Common myeloid progenitor, CD34-positive (primary cell): ENCODE measurements around the gene USH2A.

ENCODE experiments used
- CTCF ChIA-PET: fragments of 350-600 bp; sonication (Branson Sonifier 250); formaldehyde crosslinking; loops from one replicate; lab custom pipeline; 2021; ENCODE audit warnings: antibody characterized with exemption; lab: Charles Lee
- POLR2A ChIA-PET: fragments of 350-600 bp; sonication (Branson Sonifier 250); formaldehyde crosslinking; loops from one replicate; lab custom pipeline; 2021; ENCODE audit warnings: antibody characterized with exemption; lab: Charles Lee
- DNase-seq, 3 donors: peaks; one replicate each; pipeline versions ENCODE4 v3.0.0 to v3.0.0-alpha.2; 2013
- H3K27ac ChIP-seq, 2 experiments: 1 replicate in 1 of 2; 2 replicates in 1 of 2; pipeline ENCODE4 v1.7.0; 2013; ENCODE audit warnings: inconsistent platforms in 2 of 2, low read length in 2 of 2, mild to moderate bottlenecking in 2 of 2, low read depth in 1 of 2, moderate library complexity in 1 of 2; ENCODE audit not compliant: severe bottlenecking in 2 of 2, insufficient read depth in 1 of 2, poor library complexity in 1 of 2
- H3K27me3 ChIP-seq, 5 experiments: replicated peaks in 2 of 5; 1 replicate in 3 of 5; 2 replicates in 2 of 5; pipeline versions ENCODE4 v1.6.1 to v1.7.0; 2013; ENCODE audit warnings: low read length in 4 of 5, mild to moderate bottlenecking in 2 of 5, moderate library complexity in 2 of 5, inconsistent platforms in 1 of 5; ENCODE audit not compliant: insufficient read depth in 5 of 5, control insufficient read depth in 4 of 5
- H3K36me3 ChIP-seq, 4 experiments: 1 replicate in 2 of 4; 2 replicates in 2 of 4; pipeline versions ENCODE4 v1.6.1 to v1.7.0; 2013; ENCODE audit warnings: low read length in 3 of 4, control low read depth in 1 of 4, mild to moderate bottlenecking in 1 of 4; ENCODE audit not compliant: control insufficient read depth in 4 of 4, insufficient read depth in 4 of 4
- H3K4me1 ChIP-seq, 4 experiments: 1 replicate in 3 of 4; 2 replicates in 1 of 4; pipeline versions ENCODE4 v1.6.1 to v1.7.1; 2013; ENCODE audit warnings: low read length in 3 of 4, mild to moderate bottlenecking in 3 of 4, control low read depth in 1 of 4, inconsistent platforms in 1 of 4, moderate library complexity in 1 of 4; ENCODE audit not compliant: control insufficient read depth in 4 of 4, insufficient read depth in 4 of 4; ENCODE audit errors: control extremely low read depth in 1 of 4
- H3K4me3 ChIP-seq, 7 experiments: 1 replicate in 4 of 7; 2 replicates in 3 of 7; pipeline versions ENCODE4 v1.5.1 to v1.7.0; 2013; ENCODE audit warnings: mild to moderate bottlenecking in 7 of 7, low read length in 6 of 7, moderate library complexity in 6 of 7, inconsistent platforms in 2 of 7, low read depth in 2 of 7, control low read depth in 1 of 7; ENCODE audit not compliant: insufficient read depth in 4 of 7, control insufficient read depth in 1 of 7; ENCODE audit errors: extremely low read depth in 1 of 7
- H3K9me3 ChIP-seq, 5 experiments: 1 replicate in 4 of 5; 2 replicates in 1 of 5; pipeline versions ENCODE4 v1.6.1 to v1.7.1; 2013; ENCODE audit warnings: low read length in 4 of 5, mild to moderate bottlenecking in 2 of 5, inconsistent platforms in 1 of 5, low read depth in 1 of 5, moderate library complexity in 1 of 5; ENCODE audit not compliant: control insufficient read depth in 4 of 5, insufficient read depth in 2 of 5; ENCODE audit errors: control extremely low read depth in 1 of 5
- WGBS: methylation state at CpG from one replicate; pipeline ENCODE4 v1.1.5; 2013; ENCODE audit not compliant: insufficient coverage; 5-methylcytosine and 5-hydroxymethylcytosine counted together

Gene USH2A

GRCh38 chr1:215606564-215607168 is 816.6 kb downstream of the USH2A start:
- no peak overlapping the region for H3K4me3 ChIP-seq
- peak in 2 of 3 donors; percentile 17 to 19 for DNase-seq
- H3K36me3 ChIP-seq = peaks cover 3 to 34% (median 20%) of the 10 kb centered on the region in 4 experiments
- POLR2A ChIA-PET = no interaction called here
- no peaks in the 10 kb centered on the region for H3K4me1 ChIP-seq
- H3K27ac ChIP-seq = no peak overlapping the region
- no peaks in the 10 kb centered on the region for H3K9me3 ChIP-seq
- WGBS = no CpG with 5 or more reads among the region's 2 CpGs
- H3K27me3 ChIP-seq = no peaks in the 10 kb centered on the region
- CTCF ChIA-PET = interaction anchor here (1.0 to 1.8 kb wide), 4 partner anchors 10 to 968 kb away, joined by 3 to 5 read pairs (median 3); no protein-coding TSS in a partner anchor

DNA sequence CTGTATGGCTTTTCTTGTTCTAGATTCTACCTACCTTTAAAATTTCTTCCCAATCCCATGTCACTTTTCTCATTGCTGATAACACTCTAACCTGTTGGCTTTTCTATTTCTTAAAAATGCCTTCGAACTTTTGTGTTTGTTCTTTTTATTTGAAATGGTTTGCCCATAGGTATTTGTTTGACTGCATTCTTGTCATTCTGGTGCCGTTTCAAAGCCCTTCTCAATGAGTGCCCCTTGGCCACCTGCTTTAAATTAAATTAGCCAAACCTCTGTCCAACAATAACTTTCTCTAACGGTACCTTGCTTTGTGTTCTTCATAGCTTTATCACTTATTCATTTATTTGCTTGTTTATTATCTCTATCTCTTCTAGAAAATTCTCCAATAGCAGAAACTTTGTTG is 817.2 kb downstream of the USH2A start:
- H3K9me3 ChIP-seq = no peaks in the 10 kb centered on the region
- H3K36me3 ChIP-seq = peaks cover 3 to 35% (median 19%) of the 10 kb centered on the region in 4 experiments
- 100% methylated on average over 2 of the region's 3 CpGs for WGBS
- no peaks in the 10 kb centered on the region for H3K4me1 ChIP-seq
- no peaks in the 10 kb centered on the region for H3K27me3 ChIP-seq
- H3K27ac ChIP-seq = no peak overlapping the region
- H3K4me3 ChIP-seq = no peak overlapping the region
- no peak for DNase-seq
- ChIA-PET POLR2A (no interaction called here), CTCF (interaction anchor here (1.0 to 1.8 kb wide), 2 partner anchors 17 to 967 kb away, joined by 3 to 5 read pairs; no protein-coding TSS in a partner anchor)

GRCh38 chr1:215605011-215605621 is 818.1 kb downstream of the USH2A start:
- H3K36me3 ChIP-seq = peaks cover 3 to 35% (median 17%) of the 10 kb centered on the region in 4 experiments
- no peak overlapping the region for H3K27ac ChIP-seq
- ChIA-PET CTCF (interaction anchor here (0.6 to 1.8 kb wide), 6 partner anchors 9 to 507 kb away, joined by 3 to 5 read pairs (median 3); no protein-coding TSS in a partner anchor), POLR2A (no interaction called here)
- DNase-seq = no peak
- no peaks in the 10 kb centered on the region for H3K4me1 ChIP-seq
- H3K9me3 ChIP-seq = no peaks in the 10 kb centered on the region
- no peak overlapping the region for H3K4me3 ChIP-seq
- H3K27me3 ChIP-seq = no peaks in the 10 kb centered on the region

DNA sequence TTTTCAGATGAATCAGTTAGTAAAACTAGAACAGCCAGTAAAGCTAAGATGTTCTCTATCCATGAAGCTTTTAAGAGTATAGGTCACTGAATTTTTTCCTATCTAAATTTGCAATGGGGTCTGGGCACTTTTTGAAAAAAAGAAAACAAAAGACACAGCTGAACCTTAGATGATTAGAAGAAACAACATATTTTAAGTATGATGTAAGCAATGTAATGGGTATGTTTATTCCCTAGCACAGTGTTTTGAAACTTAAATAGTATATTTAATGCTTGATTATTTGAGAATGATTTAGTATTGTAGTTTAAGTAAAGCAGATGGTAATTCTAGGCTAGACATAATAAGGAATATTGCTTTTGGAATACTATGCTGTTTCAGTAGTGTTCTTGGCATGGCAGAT is 819.9 kb downstream of the USH2A start:
- Histone ChIP-seq H3K4me1 (no peaks in the 10 kb centered on the region), H3K9me3 (no peaks in the 10 kb centered on the region), H3K4me3 (no peak overlapping the region), H3K27ac (no peak overlapping the region), H3K36me3 (peaks cover 3 to 23% (median 11%) of the 10 kb centered on the region in 4 experiments), H3K27me3 (no peaks in the 10 kb centered on the region)
- CTCF ChIA-PET = interaction anchor here (0.9 to 1.1 kb wide), 2 partner anchors 15 to 101 kb away, joined by 3 read pairs; no protein-coding TSS in a partner anchor
- POLR2A ChIA-PET = no interaction called here
- DNase-seq = no peak

DNA sequence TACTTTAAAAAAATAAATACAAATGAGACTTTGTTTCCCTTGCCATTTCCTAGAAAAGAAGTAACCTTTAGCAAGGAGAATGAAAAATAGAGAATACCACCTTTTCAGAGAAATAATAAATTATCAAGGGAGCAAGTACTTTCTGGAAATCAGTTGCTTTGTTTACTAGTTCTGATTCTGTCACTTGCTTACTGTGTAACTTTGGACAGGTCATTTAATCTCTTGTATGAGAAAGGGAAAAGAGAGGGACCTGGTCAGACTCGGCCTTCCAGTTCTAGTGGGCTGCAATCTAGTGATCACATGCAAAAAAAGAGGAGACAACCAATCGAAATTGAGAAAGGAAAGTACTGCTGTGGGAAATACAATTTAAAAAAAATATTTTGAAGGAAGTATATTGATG is 822.0 kb downstream of the USH2A start:
- no peaks in the 10 kb centered on the region for H3K27me3 ChIP-seq
- H3K27ac ChIP-seq = no peak overlapping the region
- H3K4me1 ChIP-seq = no peaks in the 10 kb centered on the region
- WGBS = 100% methylated on average over 2 of the region's 2 CpGs
- peaks cover 10 to 29% (median 16%) of the 10 kb centered on the region in 4 experiments for H3K36me3 ChIP-seq
- CTCF ChIA-PET = no interaction called here
- no peaks in the 10 kb centered on the region for H3K9me3 ChIP-seq
- H3K4me3 ChIP-seq = no peak overlapping the region
- POLR2A ChIA-PET = no interaction called here
- DNase-seq = no peak

DNA sequence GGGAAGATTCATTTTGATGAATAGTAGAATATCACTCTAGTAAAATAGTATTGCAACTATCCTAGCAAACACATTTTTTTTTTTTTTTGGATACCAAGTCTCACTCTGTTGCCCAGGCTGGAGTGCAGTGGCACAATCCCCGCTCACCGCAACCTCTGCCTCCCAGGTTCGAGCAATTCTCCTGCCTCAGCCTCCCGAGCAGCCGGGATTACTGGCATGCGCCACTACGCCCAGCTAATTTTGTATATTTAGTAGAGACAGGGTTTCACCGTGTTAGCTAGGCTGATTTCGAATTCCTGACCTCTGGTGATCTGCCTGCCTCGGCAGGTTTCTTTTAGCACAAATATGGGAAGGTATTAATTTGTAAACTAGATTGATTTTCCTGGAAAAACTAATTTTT is 822.4 kb downstream of the USH2A start:
- no peak overlapping the region for H3K4me3 ChIP-seq
- H3K27me3 ChIP-seq = no peaks in the 10 kb centered on the region
- 100% methylated on average over 3 of the region's 10 CpGs for WGBS
- no peaks in the 10 kb centered on the region for H3K9me3 ChIP-seq
- ChIA-PET POLR2A (no interaction called here), CTCF (interaction anchor here (0.7 kb wide), 1 partner anchor 1714 kb away, joined by 4 read pairs; no protein-coding TSS in a partner anchor)
- no peak overlapping the region for H3K27ac ChIP-seq
- H3K36me3 ChIP-seq = peaks cover 10 to 31% (median 16%) of the 10 kb centered on the region in 4 experiments
- DNase-seq = no peak
- no peaks in the 10 kb centered on the region for H3K4me1 ChIP-seq

GRCh38 chr1:215600258-215600792 is 822.9 kb downstream of the USH2A start:
- Histone ChIP-seq H3K27me3 (no peaks in the 10 kb centered on the region), H3K4me3 (no peak overlapping the region), H3K4me1 (no peaks in the 10 kb centered on the region), H3K27ac (no peak overlapping the region), H3K9me3 (no peaks in the 10 kb centered on the region), H3K36me3 (peaks cover 10 to 29% (median 14%) of the 10 kb centered on the region in 4 experiments)
- CTCF ChIA-PET = interaction anchor here (0.7 kb wide), 1 partner anchor 1713 kb away, joined by 4 read pairs; no protein-coding TSS in a partner anchor
- POLR2A ChIA-PET = no interaction called here
- no peak for DNase-seq
